Activated naive CD8-positive, alpha-beta T cell treated with anti-CD3 and anti-CD28 coated beads for 36 hours (primary cell): ENCODE data around the gene SHC1. TPM values are rescaled to one million over a fixed set of nuclear protein-coding genes. Genes with fewer than 3 reads are reported as not detected.
A peak's percentile ranks its signal among the peaks of the same experiment; 100 is the strongest.

Experiments
- DNase-seq: peaks from one replicate; pipeline ENCODE4 v3.0.0; 2021
- H3K27ac Mint-ChIP-seq: one replicate; pipeline ENCODE4 v1.8.0; 2022; ENCODE audit warnings: mild to moderate bottlenecking, moderate library complexity, mixed read lengths
- H3K27me3 Mint-ChIP-seq: one replicate; pipeline ENCODE4 v1.8.0; 2022; ENCODE audit warnings: mild to moderate bottlenecking, mixed read lengths
- H3K36me3 Mint-ChIP-seq: one replicate; pipeline ENCODE4 v1.8.0; 2021; ENCODE audit warnings: mild to moderate bottlenecking, mixed read lengths
- H3K4me1 Mint-ChIP-seq: one replicate; pipeline ENCODE4 v1.8.0; 2021; ENCODE audit warnings: mixed read lengths
- H3K4me3 Mint-ChIP-seq: one replicate; pipeline ENCODE4 v1.8.0; 2022; ENCODE audit warnings: mild to moderate bottlenecking, moderate library complexity, mixed read lengths
- H3K9me3 Mint-ChIP-seq: one replicate; pipeline ENCODE4 v1.8.0; 2022; ENCODE audit warnings: mixed read lengths
- total RNA-seq, 2 experiments: library from RNA; stranded (reverse); gene quantifications; one replicate each; pipeline ENCODE4 v1.2.3, GENCODE V29; 2021

SHC1 gene
- total RNA-seq, 2 experiments from 2014 or later = 34.7 to 38.4 TPM

DNA sequence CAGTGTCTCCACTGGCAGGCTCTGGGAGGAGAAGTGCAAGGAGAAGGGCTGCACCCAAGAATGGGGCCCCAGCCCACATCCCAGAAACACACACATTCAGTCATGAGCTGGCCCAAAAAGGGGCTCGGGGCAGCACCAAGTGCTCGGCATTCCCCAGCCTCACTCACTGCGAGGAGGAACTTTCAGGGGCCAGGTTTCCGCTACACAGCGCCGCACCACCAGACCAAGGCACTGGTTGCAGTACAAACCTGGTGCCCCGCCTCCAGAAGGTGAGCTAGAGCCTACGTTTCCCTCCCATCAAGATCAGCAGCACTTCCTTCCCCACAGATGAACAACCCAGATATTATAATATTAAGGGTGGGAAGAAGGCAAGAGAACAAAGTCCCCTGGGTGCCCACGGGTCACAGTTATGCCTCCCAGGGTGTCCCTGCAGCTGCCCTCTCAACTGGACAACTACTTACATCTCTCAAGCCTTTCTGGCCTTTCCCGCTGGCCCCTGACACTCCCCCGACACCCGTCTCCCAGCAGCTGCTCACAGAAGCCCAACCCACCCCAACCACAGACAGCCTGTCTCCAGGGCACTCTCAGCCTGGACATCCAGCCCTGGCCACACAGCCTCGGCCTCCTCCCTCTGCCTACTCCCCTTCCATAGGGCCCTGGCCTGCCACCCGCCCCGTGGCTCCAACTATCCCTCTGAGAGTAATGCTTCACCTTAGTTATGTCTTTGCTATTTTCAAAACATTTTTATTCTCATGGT, 18.5 kb downstream of the SHC1 start:
- peak overlapping the region; percentile 94 for H3K27ac Mint-ChIP-seq
- peaks cover 69% of the 10 kb centered on the region for H3K4me1 Mint-ChIP-seq
- peaks cover 2% of the 10 kb centered on the region for H3K36me3 Mint-ChIP-seq
- peak overlapping the region; percentile 75 for H3K4me3 Mint-ChIP-seq
- no peaks in the 10 kb centered on the region for H3K27me3 Mint-ChIP-seq
- peak; percentile 62 for DNase-seq
- H3K9me3 Mint-ChIP-seq = no peaks in the 10 kb centered on the region

- peaks cover 2% of the 10 kb centered on the region for H3K36me3 Mint-ChIP-seq
- no peak overlapping the region for H3K4me3 Mint-ChIP-seq
- H3K27me3 Mint-ChIP-seq = no peaks in the 10 kb centered on the region
- DNase-seq = no peak
- H3K27ac Mint-ChIP-seq = peak overlapping the region; percentile 35
- no peaks in the 10 kb centered on the region for H3K9me3 Mint-ChIP-seq
- H3K4me1 Mint-ChIP-seq = peaks cover 44% of the 10 kb centered on the region
These were observed 22.5 kb downstream of the SHC1 start for GRCh38 chr1:154948079-154948478.

- Mint-ChIP-seq H3K27ac (peak overlapping the region; percentile 0), H3K9me3 (no peaks in the 10 kb centered on the region), H3K4me1 (peaks cover 44% of the 10 kb centered on the region), H3K27me3 (no peaks in the 10 kb centered on the region), H3K36me3 (no peaks in the 10 kb centered on the region), H3K4me3 (no peak overlapping the region)
- no peak for DNase-seq
These were observed 24.3 kb downstream of the SHC1 start for GRCh38 chr1:154945962-154946850.

DNA sequence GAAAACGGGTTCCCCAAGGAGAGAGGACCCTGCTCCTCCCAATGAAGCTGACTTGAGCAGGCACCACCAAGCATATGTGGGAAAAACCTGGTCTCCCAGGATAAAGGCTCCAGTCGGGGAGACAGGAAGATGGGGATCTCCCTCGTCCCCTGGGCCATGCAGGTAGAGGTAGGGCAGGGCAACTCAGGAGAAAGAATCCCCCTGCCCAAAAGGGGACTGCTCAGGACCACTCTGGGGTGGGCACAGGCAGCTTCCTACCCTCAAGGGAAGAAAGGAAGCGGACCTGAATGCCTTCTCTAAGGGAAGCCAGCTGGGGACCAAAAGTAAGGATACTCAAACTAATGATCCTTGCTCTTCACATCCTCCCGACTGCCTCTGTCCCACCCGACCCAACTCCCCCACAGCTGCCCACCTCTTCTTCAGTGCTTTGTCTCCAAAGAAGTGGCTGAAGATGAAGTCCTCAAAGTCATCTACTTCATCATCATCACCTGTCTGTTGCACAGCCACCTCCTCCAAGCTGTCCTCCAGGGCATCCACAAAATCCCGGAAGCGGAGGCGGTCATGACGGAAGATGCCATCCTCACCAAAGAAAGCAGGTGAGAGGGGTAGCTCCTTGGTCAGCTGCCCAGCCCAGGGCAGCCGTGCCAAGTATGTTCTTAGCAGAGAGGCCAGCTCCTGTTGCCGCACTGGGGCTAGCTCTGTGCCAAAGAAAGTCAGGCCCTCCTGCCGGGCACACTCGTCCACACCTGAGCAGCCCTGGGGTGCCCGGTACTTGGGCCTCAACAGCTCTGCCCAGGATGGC, 25.2 kb downstream of the SHC1 start:
- Mint-ChIP-seq H3K4me1 (peaks cover 44% of the 10 kb centered on the region), H3K36me3 (no peaks in the 10 kb centered on the region), H3K4me3 (no peak overlapping the region), H3K9me3 (no peaks in the 10 kb centered on the region), H3K27ac (no peak overlapping the region), H3K27me3 (no peaks in the 10 kb centered on the region)
- no peak for DNase-seq

GRCh38 chr1:154944401-154945159, 26.0 kb downstream of the SHC1 start:
- H3K36me3 Mint-ChIP-seq = no peaks in the 10 kb centered on the region
- no peaks in the 10 kb centered on the region for H3K27me3 Mint-ChIP-seq
- DNase-seq = no peak
- peaks cover 50% of the 10 kb centered on the region for H3K4me1 Mint-ChIP-seq
- no peak overlapping the region for H3K4me3 Mint-ChIP-seq
- no peaks in the 10 kb centered on the region for H3K9me3 Mint-ChIP-seq
- H3K27ac Mint-ChIP-seq = no peak overlapping the region

DNA sequence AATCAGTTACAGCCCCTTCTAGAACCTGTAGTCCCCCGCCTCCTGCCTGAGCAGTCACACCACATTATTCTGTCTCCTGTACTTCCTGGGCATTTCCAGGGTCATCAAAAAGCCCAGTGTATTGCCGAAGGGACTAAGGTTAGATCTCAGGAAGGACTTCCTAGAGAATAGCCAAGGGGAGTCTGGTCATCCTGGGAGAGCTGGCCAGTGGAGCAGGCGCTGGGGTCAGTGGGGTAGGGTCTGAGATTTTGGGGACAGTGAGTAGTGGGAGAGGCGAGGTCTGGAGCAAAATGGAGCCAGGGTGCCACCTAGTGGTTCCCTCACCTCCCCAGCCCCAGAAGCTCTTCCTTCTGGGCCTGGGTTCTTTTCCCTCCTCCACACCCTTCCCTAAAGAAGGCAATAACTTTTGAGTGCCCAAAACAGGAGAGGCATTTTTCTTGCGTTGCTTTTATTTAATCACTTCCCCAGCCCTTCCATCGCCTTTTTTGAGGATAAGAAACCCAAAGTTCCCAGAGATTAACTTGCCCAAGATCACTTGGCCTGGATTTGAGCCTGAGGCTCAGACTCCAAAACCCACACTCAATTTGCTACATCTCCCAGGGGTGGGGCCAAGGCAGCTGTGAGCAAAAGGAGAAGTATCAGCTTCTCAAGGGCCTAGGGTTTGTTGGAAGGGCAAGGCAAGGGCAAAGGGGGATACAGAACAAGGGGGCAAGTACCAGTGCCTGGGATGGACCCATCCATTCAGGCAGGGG, 26.7 kb downstream of the SHC1 start:
- Mint-ChIP-seq H3K4me3 (no peak overlapping the region), H3K4me1 (peaks cover 52% of the 10 kb centered on the region), H3K27me3 (no peaks in the 10 kb centered on the region), H3K27ac (peak overlapping the region; percentile 90), H3K9me3 (no peaks in the 10 kb centered on the region), H3K36me3 (no peaks in the 10 kb centered on the region)
- DNase-seq = no peak

DNA sequence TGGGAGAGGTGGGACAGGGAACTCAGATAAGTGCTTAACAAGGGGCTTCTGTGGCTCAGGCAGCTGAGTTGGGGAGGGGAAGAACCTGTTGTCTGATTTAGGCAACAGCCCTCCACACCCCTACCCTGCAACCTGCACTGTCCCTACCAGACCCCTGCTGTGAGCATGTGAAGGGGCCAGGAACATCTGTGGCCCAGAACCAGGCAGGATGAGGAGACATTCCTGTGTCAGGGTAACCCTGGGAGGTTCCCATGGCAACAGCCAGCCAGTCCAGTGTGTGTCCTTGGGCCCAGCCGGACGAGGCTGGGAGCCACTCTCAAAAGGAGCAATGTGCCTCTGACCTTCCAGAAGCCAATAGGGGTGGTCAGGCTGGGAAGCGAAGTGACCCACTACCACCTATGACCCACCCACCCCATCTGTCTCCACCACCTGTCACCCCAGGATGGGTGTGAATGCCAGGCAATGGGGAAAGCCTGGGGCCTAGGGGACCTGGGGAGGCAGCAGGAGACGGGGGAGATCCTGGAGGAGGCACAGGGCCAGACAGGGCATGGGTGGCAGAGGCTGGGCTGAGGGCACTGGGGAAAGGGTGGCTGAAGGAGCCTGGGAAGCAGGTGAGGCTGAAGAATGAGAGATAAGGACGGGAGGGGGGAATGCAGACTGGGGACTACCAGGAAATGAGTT, 29.1 kb downstream of the SHC1 start:
- Mint-ChIP-seq H3K4me3 (no peak overlapping the region), H3K27ac (peak overlapping the region; percentile 90), H3K27me3 (no peaks in the 10 kb centered on the region), H3K4me1 (peaks cover 62% of the 10 kb centered on the region), H3K9me3 (no peaks in the 10 kb centered on the region), H3K36me3 (peaks cover under 1% of the 10 kb centered on the region)
- DNase-seq = no peak

DNA sequence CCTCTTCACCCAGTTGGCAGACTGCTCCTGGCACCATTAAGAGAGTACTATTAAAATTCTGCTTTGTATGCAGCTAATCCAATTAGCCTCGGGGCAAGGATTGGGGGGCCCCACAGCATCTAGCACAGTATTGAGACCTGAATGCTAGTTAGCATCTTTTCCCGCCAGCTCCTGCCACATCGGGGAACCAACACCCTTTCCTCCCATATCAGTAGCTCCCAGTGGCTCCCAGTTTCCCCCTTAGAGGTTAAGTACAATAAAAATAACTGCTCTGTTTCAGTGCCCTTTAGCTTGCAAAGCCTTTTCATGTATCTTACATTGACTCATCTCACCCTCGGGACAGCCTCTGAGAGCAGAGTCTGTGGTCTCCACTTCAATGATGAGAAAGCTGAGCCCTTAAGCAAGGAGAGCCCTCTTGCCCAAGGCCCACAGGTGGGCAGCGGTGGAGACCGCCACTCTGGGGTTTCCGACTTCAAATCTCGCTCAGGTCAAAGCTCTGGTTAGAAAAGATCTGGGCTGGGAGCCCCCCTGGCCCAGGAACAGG, 29.8 kb downstream of the SHC1 start:
- no peak overlapping the region for H3K4me3 Mint-ChIP-seq
- peaks cover 65% of the 10 kb centered on the region for H3K4me1 Mint-ChIP-seq
- DNase-seq = no peak
- no peaks in the 10 kb centered on the region for H3K9me3 Mint-ChIP-seq
- H3K36me3 Mint-ChIP-seq = peaks cover 4% of the 10 kb centered on the region
- H3K27ac Mint-ChIP-seq = peak overlapping the region; percentile 71
- no peaks in the 10 kb centered on the region for H3K27me3 Mint-ChIP-seq

DNA sequence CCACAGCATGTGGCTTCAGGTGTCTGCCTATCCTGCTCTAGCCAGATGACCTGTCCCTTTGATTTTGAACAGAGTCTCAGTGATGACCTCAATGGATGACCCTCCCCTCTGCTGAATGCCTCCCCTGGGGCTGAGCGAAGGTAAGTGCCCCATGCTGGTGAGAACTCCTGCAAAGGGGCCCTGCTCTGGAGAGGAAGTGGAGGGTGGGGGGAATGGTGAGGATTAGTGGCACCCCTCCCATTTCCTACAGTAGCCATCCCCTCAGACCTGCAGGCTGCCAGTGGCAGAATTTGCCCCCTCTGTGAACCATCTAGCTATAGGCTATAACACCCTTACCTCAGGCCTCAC, 30.4 kb downstream of the SHC1 start:
- Mint-ChIP-seq H3K27ac (no peak overlapping the region), H3K27me3 (no peaks in the 10 kb centered on the region), H3K36me3 (peaks cover 4% of the 10 kb centered on the region), H3K9me3 (no peaks in the 10 kb centered on the region), H3K4me3 (no peak overlapping the region), H3K4me1 (peaks cover 66% of the 10 kb centered on the region)
- no peak for DNase-seq

GRCh38 chr1:154938604-154939399, 31.7 kb downstream of the SHC1 start:
- Mint-ChIP-seq H3K27me3 (no peaks in the 10 kb centered on the region), H3K4me1 (peaks cover 70% of the 10 kb centered on the region), H3K4me3 (peak overlapping the region; percentile 32), H3K27ac (peak overlapping the region; percentile 50), H3K9me3 (no peaks in the 10 kb centered on the region), H3K36me3 (peaks cover 7% of the 10 kb centered on the region)
- no peak for DNase-seq

- Mint-ChIP-seq H3K27me3 (no peaks in the 10 kb centered on the region), H3K27ac (peak overlapping the region; percentile 96), H3K9me3 (no peaks in the 10 kb centered on the region), H3K4me1 (peaks cover 62% of the 10 kb centered on the region), H3K4me3 (peak overlapping the region; percentile 93), H3K36me3 (peaks cover 7% of the 10 kb centered on the region)
- DNase-seq = no peak
These were observed 32.6 kb downstream of the SHC1 start for GRCh38 chr1:154937988-154938386.

DNA sequence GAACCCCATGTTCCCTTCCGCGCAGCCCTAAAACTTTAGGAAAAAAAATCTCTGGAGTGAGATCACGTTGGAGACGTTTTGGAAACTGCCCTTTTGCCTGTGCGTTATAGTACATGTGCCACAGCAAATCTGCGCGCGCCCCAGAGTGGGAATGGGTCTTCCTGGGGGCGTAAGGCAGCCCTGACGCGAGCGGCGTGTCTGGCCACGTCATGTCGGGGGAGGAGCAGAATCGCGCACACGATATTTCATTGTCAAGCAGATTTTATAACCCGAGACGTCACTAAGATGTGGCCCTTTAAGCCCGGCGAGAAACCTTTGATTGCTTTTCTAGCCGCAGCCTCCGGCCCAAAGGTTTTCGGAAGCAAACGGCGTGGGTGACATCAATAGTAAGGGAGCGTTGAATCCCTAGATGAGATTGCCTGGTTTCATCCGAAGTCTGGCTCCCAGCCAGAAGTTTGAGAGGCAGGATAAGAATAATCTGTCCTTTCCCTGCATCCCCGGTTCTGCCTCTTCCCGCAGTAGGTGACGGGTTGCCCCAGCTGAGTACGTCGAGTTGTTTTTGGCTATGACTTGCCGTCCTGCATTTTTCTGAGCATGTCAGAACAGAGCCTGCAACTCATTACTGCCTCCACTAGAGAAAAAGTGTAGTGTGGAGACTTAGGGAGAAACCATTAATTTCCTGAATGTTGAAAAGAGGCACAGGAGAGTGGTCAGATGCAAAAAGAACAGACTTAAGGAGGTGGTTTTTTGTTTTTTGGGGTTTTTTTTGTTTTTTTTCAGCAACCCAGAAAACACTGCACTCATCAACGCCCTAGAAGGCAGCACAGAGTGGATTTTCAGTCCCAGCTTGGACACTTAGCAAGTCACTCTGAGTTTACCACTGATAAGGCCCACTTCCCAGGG, 33.2 kb downstream of the SHC1 start:
- DNase-seq = peak; percentile 89
- peak overlapping the region; percentile 96 for H3K27ac Mint-ChIP-seq
- H3K27me3 Mint-ChIP-seq = no peaks in the 10 kb centered on the region
- H3K9me3 Mint-ChIP-seq = no peaks in the 10 kb centered on the region
- H3K4me1 Mint-ChIP-seq = peaks cover 55% of the 10 kb centered on the region
- H3K36me3 Mint-ChIP-seq = peaks cover 7% of the 10 kb centered on the region
- H3K4me3 Mint-ChIP-seq = peak overlapping the region; percentile 93
